ENCODE results near the gene HES5. TPM values are rescaled to one million over a fixed set of nuclear protein-coding genes. Genes with fewer than 3 reads are reported as not detected.
"Not testable (repeated sequence)": the region's sequence is repeated elsewhere in the genome, so short reads cannot be mapped to it uniquely, and the experiment has no call there.

The HES5 gene
- total and polyA plus RNA-seq, 2 experiments from 2014 or later = 0.16 to 0.21 TPM

DNA sequence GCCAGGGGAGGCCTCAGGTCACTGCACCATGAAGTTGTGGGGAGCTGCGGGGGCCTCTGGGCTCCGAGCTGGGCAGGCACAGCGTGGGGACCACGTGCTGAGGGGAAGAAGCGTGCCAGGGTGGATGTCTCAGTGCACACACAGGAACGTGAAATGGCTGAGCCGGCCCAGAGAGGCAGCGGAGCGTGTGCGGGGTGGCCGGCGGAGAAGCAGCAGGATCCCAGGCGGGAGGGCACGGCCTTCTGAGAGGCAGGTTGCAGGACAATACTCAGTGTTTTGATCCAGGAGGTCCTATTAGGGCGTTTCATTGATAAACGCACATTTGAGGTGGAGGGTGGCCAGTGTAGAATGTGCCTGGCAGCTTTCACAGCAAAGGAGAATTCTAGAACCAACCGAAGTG, 39.0 kb upstream of the HES5 start (continued):
- TF ChIP-seq CREB1 (CRISPR knock-in tag; IDR thresholded peaks at IDR 0.05; ENCODE audit: low read depth) = no peak

DNA sequence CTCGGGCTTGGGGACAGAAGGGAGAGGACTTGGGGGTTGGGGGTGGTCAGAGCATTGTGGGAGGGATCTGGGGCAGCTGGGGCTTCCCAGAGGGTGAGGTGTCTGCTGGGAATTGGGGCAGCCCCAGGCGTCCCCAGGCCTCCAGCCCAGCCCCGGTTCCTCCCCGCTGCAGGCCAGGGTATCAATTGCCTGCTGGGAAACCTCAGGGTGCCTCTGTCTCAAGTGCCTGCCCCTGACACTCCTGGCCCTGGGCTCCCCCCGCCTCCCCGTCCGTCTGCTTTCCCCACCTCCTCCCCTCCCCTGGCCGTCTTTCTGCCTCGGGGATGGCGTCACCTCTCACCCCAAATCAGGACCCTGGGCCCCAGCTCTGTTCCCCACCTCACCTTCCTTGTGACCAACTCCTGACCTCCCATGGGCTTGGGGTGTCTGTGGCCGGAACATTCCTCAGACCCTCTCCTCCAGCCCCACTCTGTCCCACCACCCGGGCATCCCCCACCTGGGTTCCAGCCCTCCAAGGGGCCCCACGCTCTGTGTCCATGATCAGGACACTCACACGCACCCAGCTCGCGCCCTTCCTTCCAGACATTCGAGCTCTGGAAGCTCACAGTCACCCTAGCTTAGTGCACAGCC, 38.2 kb upstream of the HES5 start:
- not testable (repeated sequence) for H3K9me3 Mint-ChIP-seq; H3K4me1 Mint-ChIP-seq; H2AFZ ChIP-seq; H3K79me2 ChIP-seq (replicated peaks; ENCODE audit: insufficient read depth); H3K4me1 ChIP-seq (ENCODE audit: insufficient read depth); H3F3A ChIP-seq (replicated peaks; ENCODE audit: low read depth); H3K27ac ChIP-seq (ENCODE audit: low read depth); H3K36me3 ChIP-seq (ENCODE audit: insufficient read depth); H3K27me3 ChIP-seq (ENCODE audit: insufficient read depth); H4K20me1 ChIP-seq (replicated peaks; ENCODE audit: insufficient read depth); H3K4me2 ChIP-seq; H3K4me3 Mint-ChIP-seq; ATAC-seq; DNase-seq (ENCODE audit: low spot score); H3K36me3 Mint-ChIP-seq (ENCODE audit: low read depth); H3K9me2 ChIP-seq (ENCODE audit: insufficient read depth); H3K4me3 ChIP-seq; H3K27ac Mint-ChIP-seq
- peaks cover 14% of the 10 kb centered on the region for H3K27me3 Mint-ChIP-seq (ENCODE audit: insufficient read depth, low read depth, poor library complexity)

DNA sequence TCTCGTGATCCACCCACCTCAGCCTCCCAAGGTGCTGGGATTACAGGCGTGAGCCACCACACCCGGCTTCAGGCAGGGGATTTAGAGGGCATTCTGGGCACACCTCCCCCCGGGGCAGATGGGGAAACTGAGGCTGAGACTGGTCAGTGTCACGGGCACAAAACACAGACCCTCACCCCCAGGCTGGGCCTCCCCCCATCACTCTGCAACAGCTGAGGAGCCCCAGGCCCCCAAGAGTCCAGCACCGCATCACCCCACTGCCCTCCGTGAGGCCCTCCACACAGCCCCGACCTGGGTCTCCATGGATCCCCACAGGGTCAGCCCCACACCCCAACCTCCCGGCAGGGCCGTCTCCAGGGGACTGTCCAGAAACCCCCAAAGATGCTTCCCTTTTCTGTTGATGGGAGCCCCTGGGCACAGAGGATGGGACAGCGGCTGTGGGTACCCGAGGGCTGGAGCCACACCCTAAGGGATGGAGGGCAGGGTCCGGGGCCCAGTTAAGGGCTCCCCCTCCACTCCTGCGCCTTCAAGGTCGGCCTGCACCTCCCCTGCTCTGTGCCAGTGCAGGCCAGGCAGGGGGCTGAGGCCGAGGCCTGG, 37.1 kb upstream of the HES5 start:
- Mint-ChIP-seq H3K27ac (no peak overlapping the region), H3K27me3 (ENCODE audit: insufficient read depth, low read depth, poor library complexity) (peaks cover 14% of the 10 kb centered on the region), H3K9me3 (no peaks in the 10 kb centered on the region; the same call in 2 of the 3 replicates), H3K4me1 (peaks cover 3% of the 10 kb centered on the region), H3K4me3 (no peak overlapping the region), H3K36me3 (ENCODE audit: low read depth) (no peaks in the 10 kb centered on the region)
- Histone ChIP-seq H3K4me2 (no peak overlapping the region), H3F3A (replicated peaks; ENCODE audit: low read depth) (no peaks in the 10 kb centered on the region), H3K9me2 (ENCODE audit: insufficient read depth) (0 out of 2 replicates have a peak, but pooled peaks cover under 1% of the 10 kb centered on the region), H3K36me3 (ENCODE audit: insufficient read depth) (no peaks in the 10 kb centered on the region), H3K27me3 (ENCODE audit: insufficient read depth) (no peaks in the 10 kb centered on the region), H2AFZ (no peak overlapping the region), H3K4me1 (ENCODE audit: insufficient read depth) (no peaks in the 10 kb centered on the region), H3K4me3 (no peak overlapping the region), H3K27ac (ENCODE audit: low read depth) (no peak overlapping the region), H3K79me2 (replicated peaks; ENCODE audit: insufficient read depth) (no peaks in the 10 kb centered on the region), H4K20me1 (replicated peaks; ENCODE audit: insufficient read depth) (no peaks in the 10 kb centered on the region)
- ATAC-seq (no peak), DNase-seq (ENCODE audit: low spot score) (no peak)
- TF ChIP-seq EZH2phosphoT487 (IDR thresholded peaks at IDR 0.05; ENCODE audit: unreplicated experiment) (no peak), JUNB (IDR thresholded peaks at IDR 0.05; ENCODE audit: unreplicated experiment) (no peak), STAT1 (IDR thresholded peaks at IDR 0.05; ENCODE audit: unreplicated experiment) (no peak), NANOG (IDR thresholded peaks at IDR 0.05; ENCODE audit: borderline replicate concordance) (no peak)
- TF ChIP-seq, protein P1, sequence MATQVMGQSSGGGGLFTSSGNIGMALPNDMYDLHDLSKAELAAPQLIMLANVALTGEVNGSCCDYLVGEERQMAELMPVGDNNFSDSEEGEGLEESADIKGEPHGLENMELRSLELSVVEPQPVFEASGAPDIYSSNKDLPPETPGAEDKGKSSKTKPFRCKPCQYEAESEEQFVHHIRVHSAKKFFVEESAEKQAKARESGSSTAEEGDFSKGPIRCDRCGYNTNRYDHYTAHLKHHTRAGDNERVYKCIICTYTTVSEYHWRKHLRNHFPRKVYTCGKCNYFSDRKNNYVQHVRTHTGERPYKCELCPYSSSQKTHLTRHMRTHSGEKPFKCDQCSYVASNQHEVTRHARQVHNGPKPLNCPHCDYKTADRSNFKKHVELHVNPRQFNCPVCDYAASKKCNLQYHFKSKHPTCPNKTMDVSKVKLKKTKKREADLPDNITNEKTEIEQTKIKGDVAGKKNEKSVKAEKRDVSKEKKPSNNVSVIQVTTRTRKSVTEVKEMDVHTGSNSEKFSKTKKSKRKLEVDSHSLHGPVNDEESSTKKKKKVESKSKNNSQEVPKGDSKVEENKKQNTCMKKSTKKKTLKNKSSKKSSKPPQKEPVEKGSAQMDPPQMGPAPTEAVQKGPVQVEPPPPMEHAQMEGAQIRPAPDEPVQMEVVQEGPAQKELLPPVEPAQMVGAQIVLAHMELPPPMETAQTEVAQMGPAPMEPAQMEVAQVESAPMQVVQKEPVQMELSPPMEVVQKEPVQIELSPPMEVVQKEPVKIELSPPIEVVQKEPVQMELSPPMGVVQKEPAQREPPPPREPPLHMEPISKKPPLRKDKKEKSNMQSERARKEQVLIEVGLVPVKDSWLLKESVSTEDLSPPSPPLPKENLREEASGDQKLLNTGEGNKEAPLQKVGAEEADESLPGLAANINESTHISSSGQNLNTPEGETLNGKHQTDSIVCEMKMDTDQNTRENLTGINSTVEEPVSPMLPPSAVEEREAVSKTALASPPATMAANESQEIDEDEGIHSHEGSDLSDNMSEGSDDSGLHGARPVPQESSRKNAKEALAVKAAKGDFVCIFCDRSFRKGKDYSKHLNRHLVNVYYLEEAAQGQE (IDR thresholded peaks at IDR 0.05; ENCODE audit: unreplicated experiment) = no peak
- TF ChIP-seq, protein P2, sequence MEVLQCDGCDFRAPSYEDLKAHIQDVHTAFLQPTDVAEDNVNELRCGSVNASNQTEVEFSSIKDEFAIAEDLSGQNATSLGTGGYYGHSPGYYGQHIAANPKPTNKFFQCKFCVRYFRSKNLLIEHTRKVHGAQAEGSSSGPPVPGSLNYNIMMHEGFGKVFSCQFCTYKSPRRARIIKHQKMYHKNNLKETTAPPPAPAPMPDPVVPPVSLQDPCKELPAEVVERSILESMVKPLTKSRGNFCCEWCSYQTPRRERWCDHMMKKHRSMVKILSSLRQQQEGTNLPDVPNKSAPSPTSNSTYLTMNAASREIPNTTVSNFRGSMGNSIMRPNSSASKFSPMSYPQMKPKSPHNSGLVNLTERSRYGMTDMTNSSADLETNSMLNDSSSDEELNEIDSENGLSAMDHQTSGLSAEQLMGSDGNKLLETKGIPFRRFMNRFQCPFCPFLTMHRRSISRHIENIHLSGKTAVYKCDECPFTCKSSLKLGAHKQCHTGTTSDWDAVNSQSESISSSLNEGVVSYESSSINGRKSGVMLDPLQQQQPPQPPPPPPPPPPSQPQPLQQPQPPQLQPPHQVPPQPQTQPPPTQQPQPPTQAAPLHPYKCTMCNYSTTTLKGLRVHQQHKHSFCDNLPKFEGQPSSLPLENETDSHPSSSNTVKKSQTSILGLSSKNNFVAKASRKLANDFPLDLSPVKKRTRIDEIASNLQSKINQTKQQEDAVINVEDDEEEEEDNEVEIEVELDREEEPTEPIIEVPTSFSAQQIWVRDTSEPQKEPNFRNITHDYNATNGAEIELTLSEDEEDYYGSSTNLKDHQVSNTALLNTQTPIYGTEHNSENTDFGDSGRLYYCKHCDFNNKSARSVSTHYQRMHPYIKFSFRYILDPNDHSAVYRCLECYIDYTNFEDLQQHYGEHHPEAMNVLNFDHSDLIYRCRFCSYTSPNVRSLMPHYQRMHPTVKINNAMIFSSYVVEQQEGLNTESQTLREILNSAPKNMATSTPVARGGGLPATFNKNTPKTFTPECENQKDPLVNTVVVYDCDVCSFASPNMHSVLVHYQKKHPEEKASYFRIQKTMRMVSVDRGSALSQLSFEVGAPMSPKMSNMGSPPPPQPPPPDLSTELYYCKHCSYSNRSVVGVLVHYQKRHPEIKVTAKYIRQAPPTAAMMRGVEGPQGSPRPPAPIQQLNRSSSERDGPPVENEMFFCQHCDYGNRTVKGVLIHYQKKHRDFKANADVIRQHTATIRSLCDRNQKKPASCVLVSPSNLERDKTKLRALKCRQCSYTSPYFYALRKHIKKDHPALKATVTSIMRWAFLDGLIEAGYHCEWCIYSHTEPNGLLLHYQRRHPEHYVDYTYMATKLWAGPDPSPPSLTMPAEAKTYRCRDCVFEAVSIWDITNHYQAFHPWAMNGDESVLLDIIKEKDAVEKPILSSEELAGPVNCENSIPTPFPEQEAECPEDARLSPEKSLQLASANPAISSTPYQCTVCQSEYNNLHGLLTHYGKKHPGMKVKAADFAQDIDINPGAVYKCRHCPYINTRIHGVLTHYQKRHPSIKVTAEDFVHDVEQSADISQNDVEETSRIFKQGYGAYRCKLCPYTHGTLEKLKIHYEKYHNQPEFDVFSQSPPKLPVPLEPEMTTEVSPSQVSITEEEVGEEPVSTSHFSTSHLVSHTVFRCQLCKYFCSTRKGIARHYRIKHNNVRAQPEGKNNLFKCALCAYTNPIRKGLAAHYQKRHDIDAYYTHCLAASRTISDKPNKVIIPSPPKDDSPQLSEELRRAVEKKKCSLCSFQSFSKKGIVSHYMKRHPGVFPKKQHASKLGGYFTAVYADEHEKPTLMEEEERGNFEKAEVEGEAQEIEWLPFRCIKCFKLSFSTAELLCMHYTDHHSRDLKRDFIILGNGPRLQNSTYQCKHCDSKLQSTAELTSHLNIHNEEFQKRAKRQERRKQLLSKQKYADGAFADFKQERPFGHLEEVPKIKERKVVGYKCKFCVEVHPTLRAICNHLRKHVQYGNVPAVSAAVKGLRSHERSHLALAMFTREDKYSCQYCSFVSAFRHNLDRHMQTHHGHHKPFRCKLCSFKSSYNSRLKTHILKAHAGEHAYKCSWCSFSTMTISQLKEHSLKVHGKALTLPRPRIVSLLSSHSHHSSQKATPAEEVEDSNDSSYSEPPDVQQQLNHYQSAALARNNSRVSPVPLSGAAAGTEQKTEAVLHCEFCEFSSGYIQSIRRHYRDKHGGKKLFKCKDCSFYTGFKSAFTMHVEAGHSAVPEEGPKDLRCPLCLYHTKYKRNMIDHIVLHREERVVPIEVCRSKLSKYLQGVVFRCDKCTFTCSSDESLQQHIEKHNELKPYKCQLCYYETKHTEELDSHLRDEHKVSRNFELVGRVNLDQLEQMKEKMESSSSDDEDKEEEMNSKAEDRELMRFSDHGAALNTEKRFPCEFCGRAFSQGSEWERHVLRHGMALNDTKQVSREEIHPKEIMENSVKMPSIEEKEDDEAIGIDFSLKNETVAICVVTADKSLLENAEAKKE (CRISPR knock-in tag; IDR thresholded peaks at IDR 0.05) = no peak
- TF ChIP-seq, protein P3, sequence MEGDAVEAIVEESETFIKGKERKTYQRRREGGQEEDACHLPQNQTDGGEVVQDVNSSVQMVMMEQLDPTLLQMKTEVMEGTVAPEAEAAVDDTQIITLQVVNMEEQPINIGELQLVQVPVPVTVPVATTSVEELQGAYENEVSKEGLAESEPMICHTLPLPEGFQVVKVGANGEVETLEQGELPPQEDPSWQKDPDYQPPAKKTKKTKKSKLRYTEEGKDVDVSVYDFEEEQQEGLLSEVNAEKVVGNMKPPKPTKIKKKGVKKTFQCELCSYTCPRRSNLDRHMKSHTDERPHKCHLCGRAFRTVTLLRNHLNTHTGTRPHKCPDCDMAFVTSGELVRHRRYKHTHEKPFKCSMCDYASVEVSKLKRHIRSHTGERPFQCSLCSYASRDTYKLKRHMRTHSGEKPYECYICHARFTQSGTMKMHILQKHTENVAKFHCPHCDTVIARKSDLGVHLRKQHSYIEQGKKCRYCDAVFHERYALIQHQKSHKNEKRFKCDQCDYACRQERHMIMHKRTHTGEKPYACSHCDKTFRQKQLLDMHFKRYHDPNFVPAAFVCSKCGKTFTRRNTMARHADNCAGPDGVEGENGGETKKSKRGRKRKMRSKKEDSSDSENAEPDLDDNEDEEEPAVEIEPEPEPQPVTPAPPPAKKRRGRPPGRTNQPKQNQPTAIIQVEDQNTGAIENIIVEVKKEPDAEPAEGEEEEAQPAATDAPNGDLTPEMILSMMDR (conservative IDR thresholded peaks at IDR 0.05; ENCODE audit: low read depth in 2 of 2) = no peak
